Measurements from ENCODE around the gene MUC21.
"Not testable (repeated sequence)": the region's sequence is repeated elsewhere in the genome, so short reads cannot be mapped to it uniquely, and the experiment has no call there.

Gene MUC21

GRCh38 chr6:30964075-30964474, 19.4 kb upstream of the MUC21 start:
- FAIRE-seq (no peak), DNase-seq (ENCODE audit: insufficient read length, low spot score) (no peak)
- TF ChIP-seq PAX5 (IDR thresholded peaks at IDR 0.05; ENCODE audit: insufficient read depth, low read length, severe bottlenecking) (no peak), POLR2AphosphoS5 (IDR thresholded peaks at IDR 0.05; ENCODE audit: low read depth, low read length) (no peak), TAF1 (IDR thresholded peaks at IDR 0.05; ENCODE audit: low read depth, low read length) (no peak), POLR2A (IDR thresholded peaks at IDR 0.05; ENCODE audit: low read depth, low read length) (no peak), POU2F2 (IDR thresholded peaks at IDR 0.05; ENCODE audit: low read depth, low read length) (no peak), SPI1 (IDR thresholded peaks at IDR 0.05; ENCODE audit: low read depth, low read length) (no peak)

- DNase-seq (ENCODE audit: insufficient read length, low spot score) (no peak), FAIRE-seq (peak; percentile 28)
- TF ChIP-seq POU2F2 (IDR thresholded peaks at IDR 0.05; ENCODE audit: low read depth, low read length) = no peak
These were observed 18.3 kb upstream of the MUC21 start for GRCh38 chr6:30965140-30965601.

- no peak for TF ChIP-seq TAF1 (IDR thresholded peaks at IDR 0.05; ENCODE audit: low read depth, low read length)
- no peak for TF ChIP-seq SPI1 (IDR thresholded peaks at IDR 0.05; ENCODE audit: low read depth, low read length)
- no peak for TF ChIP-seq PAX5 (IDR thresholded peaks at IDR 0.05; ENCODE audit: insufficient read depth, low read length, severe bottlenecking)
- TF ChIP-seq POLR2AphosphoS5 (IDR thresholded peaks at IDR 0.05; ENCODE audit: low read depth, low read length) = no peak
- no peak for TF ChIP-seq POLR2A (IDR thresholded peaks at IDR 0.05; ENCODE audit: low read depth, low read length)
- FAIRE-seq = peak; percentile 50
These were observed 17.4 kb upstream of the MUC21 start for GRCh38 chr6:30966154-30966553.

GRCh38 chr6:30969171-30969570, 14.3 kb upstream of the MUC21 start:
- not testable (repeated sequence) for FAIRE-seq; DNase-seq (ENCODE audit: insufficient read length, low spot score)
- TF ChIP-seq SPI1 (IDR thresholded peaks at IDR 0.05; ENCODE audit: low read depth, low read length) = peak; percentile 46; the same call in 1 of the 2 replicates

More at GRCh38 chr6:30966154-30966553, 17.4 kb upstream of the MUC21 start:
- no peak for DNase-seq (ENCODE audit: insufficient read length, low spot score)

- FAIRE-seq (no peak), DNase-seq (ENCODE audit: insufficient read length, low spot score) (no peak)
- TF ChIP-seq POLR2AphosphoS5 (IDR thresholded peaks at IDR 0.05; ENCODE audit: low read depth, low read length) (no peak), SPI1 (IDR thresholded peaks at IDR 0.05; ENCODE audit: low read depth, low read length) (no peak), TAF1 (IDR thresholded peaks at IDR 0.05; ENCODE audit: low read depth, low read length) (no peak), POLR2A (IDR thresholded peaks at IDR 0.05; ENCODE audit: low read depth, low read length) (no peak)
These were observed 12.6 kb upstream of the MUC21 start for GRCh38 chr6:30970946-30971345.

- TF ChIP-seq PAX5 (IDR thresholded peaks at IDR 0.05; ENCODE audit: insufficient read depth, low read length, severe bottlenecking) = no peak
- no peak for TF ChIP-seq TAF1 (IDR thresholded peaks at IDR 0.05; ENCODE audit: low read depth, low read length)
- TF ChIP-seq POU2F2 (IDR thresholded peaks at IDR 0.05; ENCODE audit: low read depth, low read length) = no peak
- TF ChIP-seq POLR2A (IDR thresholded peaks at IDR 0.05; ENCODE audit: low read depth, low read length) = no peak
- no peak for TF ChIP-seq SPI1 (IDR thresholded peaks at IDR 0.05; ENCODE audit: low read depth, low read length)
- TF ChIP-seq POLR2AphosphoS5 (IDR thresholded peaks at IDR 0.05; ENCODE audit: low read depth, low read length) = no peak
- DNase-seq (ENCODE audit: insufficient read length, low spot score) (no peak), FAIRE-seq (no peak)
These were observed 10.7 kb upstream of the MUC21 start for GRCh38 chr6:30972816-30973215.

- FAIRE-seq (no peak), DNase-seq (ENCODE audit: insufficient read length, low spot score) (no peak)
- TF ChIP-seq TAF1 (IDR thresholded peaks at IDR 0.05; ENCODE audit: low read depth, low read length) = no peak
- TF ChIP-seq SPI1 (IDR thresholded peaks at IDR 0.05; ENCODE audit: low read depth, low read length) = no peak
- no peak for TF ChIP-seq POLR2AphosphoS5 (IDR thresholded peaks at IDR 0.05; ENCODE audit: low read depth, low read length)
- no peak for TF ChIP-seq PAX5 (IDR thresholded peaks at IDR 0.05; ENCODE audit: insufficient read depth, low read length, severe bottlenecking)
- no peak for TF ChIP-seq POLR2A (IDR thresholded peaks at IDR 0.05; ENCODE audit: low read depth, low read length)
- TF ChIP-seq POU2F2 (IDR thresholded peaks at IDR 0.05; ENCODE audit: low read depth, low read length) = no peak
These were observed 8.8 kb upstream of the MUC21 start for GRCh38 chr6:30974490-30975252.

GRCh38 chr6:30979141-30979540, 4.4 kb upstream of the MUC21 start:
- TF ChIP-seq POLR2AphosphoS5 (IDR thresholded peaks at IDR 0.05; ENCODE audit: low read depth, low read length) (no peak), SPI1 (IDR thresholded peaks at IDR 0.05; ENCODE audit: low read depth, low read length) (no peak), TAF1 (IDR thresholded peaks at IDR 0.05; ENCODE audit: low read depth, low read length) (no peak), POU2F2 (IDR thresholded peaks at IDR 0.05; ENCODE audit: low read depth, low read length) (no peak)
- FAIRE-seq = no peak
- no peak for DNase-seq (ENCODE audit: insufficient read length, low spot score)

- FAIRE-seq (no peak), DNase-seq (ENCODE audit: insufficient read length, low spot score) (no peak)
- TF ChIP-seq POU2F2 (IDR thresholded peaks at IDR 0.05; ENCODE audit: low read depth, low read length) (no peak), POLR2AphosphoS5 (IDR thresholded peaks at IDR 0.05; ENCODE audit: low read depth, low read length) (no peak), SPI1 (IDR thresholded peaks at IDR 0.05; ENCODE audit: low read depth, low read length) (no peak), PAX5 (IDR thresholded peaks at IDR 0.05; ENCODE audit: insufficient read depth, low read length, severe bottlenecking) (no peak), TAF1 (IDR thresholded peaks at IDR 0.05; ENCODE audit: low read depth, low read length) (no peak), POLR2A (IDR thresholded peaks at IDR 0.05; ENCODE audit: low read depth, low read length) (no peak)
These were observed 3.8 kb upstream of the MUC21 start for GRCh38 chr6:30979690-30980089.

- FAIRE-seq = peak; percentile 28
- no peak for TF ChIP-seq SPI1 (IDR thresholded peaks at IDR 0.05; ENCODE audit: low read depth, low read length)
- no peak for TF ChIP-seq POLR2A (IDR thresholded peaks at IDR 0.05; ENCODE audit: low read depth, low read length)
- no peak for TF ChIP-seq POLR2AphosphoS5 (IDR thresholded peaks at IDR 0.05; ENCODE audit: low read depth, low read length)
- no peak for TF ChIP-seq PAX5 (IDR thresholded peaks at IDR 0.05; ENCODE audit: insufficient read depth, low read length, severe bottlenecking)
- TF ChIP-seq POU2F2 (IDR thresholded peaks at IDR 0.05; ENCODE audit: low read depth, low read length) = no peak
- no peak for TF ChIP-seq TAF1 (IDR thresholded peaks at IDR 0.05; ENCODE audit: low read depth, low read length)
- DNase-seq (ENCODE audit: insufficient read length, low spot score) = no peak
These were observed 1.4 kb upstream of the MUC21 start for GRCh38 chr6:30981942-30982772.
